Measurements from ENCODE around the gene JOSD2. TPM values are rescaled to one million over a fixed set of nuclear protein-coding genes. Genes with fewer than 3 reads are reported as not detected.
A peak's percentile ranks its signal among the peaks of the same experiment; 100 is the strongest.

Gene JOSD2
- total RNA-seq, 2 donors from 2014 or later, result 12.1 to 13.7 TPM

GRCh38 chr19:50509366-50509765 lies 1.6 kb downstream of the JOSD2 start:
- no peaks in the 10 kb centered on the region for H3K4me1 ChIP-seq (ENCODE audit: control insufficient read depth, insufficient read depth, low read length)
- no peak for DNase-seq
- no peaks in the 10 kb centered on the region for H3K27me3 ChIP-seq (ENCODE audit: control insufficient read depth, insufficient read depth, low read length, poor library complexity, severe bottlenecking)
- no peaks in the 10 kb centered on the region for H3K9me3 ChIP-seq (ENCODE audit: control insufficient read depth, low read length)
- Mint-ChIP-seq H3K9me3 (no peaks in the 10 kb centered on the region), H3K27ac (no peak overlapping the region), H3K4me3 (no peak overlapping the region), H3K36me3 (ENCODE audit: low read depth) (no peaks in the 10 kb centered on the region), H3K27me3 (ENCODE audit: insufficient read depth) (peaks cover 28% of the 10 kb centered on the region), H3K4me1 (peaks cover 1% of the 10 kb centered on the region)
- no peak overlapping the region for H3K27ac ChIP-seq (ENCODE audit: low read depth, low read length)
- H3K9ac ChIP-seq (ENCODE audit: extremely low read depth, low read length, poor library complexity, severe bottlenecking), result no peak overlapping the region
- no peaks in the 10 kb centered on the region for H3K36me3 ChIP-seq (ENCODE audit: control insufficient read depth, insufficient read depth, low read length)
- no peak overlapping the region for H3K4me3 ChIP-seq (ENCODE audit: low read length)
- 87% methylated on average over 11 of the region's 11 CpGs for WGBS, 2 experiments (ENCODE audit: insufficient coverage in 1 of 2, insufficient read length in 1 of 2)
- TF ChIP-seq CTCF (conservative IDR thresholded peaks at IDR 0.05), result no peak

- H3K4me1 ChIP-seq (ENCODE audit: control insufficient read depth, insufficient read depth, low read length), result no peaks in the 10 kb centered on the region
- 84 to 89% methylated on average over 2 to 3 of the region's 3 CpGs for WGBS, 2 experiments (ENCODE audit: insufficient coverage in 1 of 2, insufficient read length in 1 of 2)
- H3K4me3 Mint-ChIP-seq, result no peak overlapping the region
- H3K27me3 Mint-ChIP-seq (ENCODE audit: insufficient read depth), result peaks cover 22% of the 10 kb centered on the region
- H3K4me1 Mint-ChIP-seq, result peaks cover 1% of the 10 kb centered on the region
- H3K4me3 ChIP-seq (ENCODE audit: low read length), result no peak overlapping the region
- no peaks in the 10 kb centered on the region for H3K36me3 Mint-ChIP-seq (ENCODE audit: low read depth)
- H3K9me3 Mint-ChIP-seq, result no peaks in the 10 kb centered on the region
- H3K27me3 ChIP-seq (ENCODE audit: control insufficient read depth, insufficient read depth, low read length, poor library complexity, severe bottlenecking), result no peaks in the 10 kb centered on the region
- H3K9ac ChIP-seq (ENCODE audit: extremely low read depth, low read length, poor library complexity, severe bottlenecking), result no peak overlapping the region
- no peaks in the 10 kb centered on the region for H3K36me3 ChIP-seq (ENCODE audit: control insufficient read depth, insufficient read depth, low read length)
- DNase-seq, result no peak
- TF ChIP-seq CTCF (conservative IDR thresholded peaks at IDR 0.05), result no peak
- H3K27ac Mint-ChIP-seq, result no peak overlapping the region
- H3K9me3 ChIP-seq (ENCODE audit: control insufficient read depth, low read length), result no peaks in the 10 kb centered on the region
- peak overlapping the region; percentile 38 for H3K27ac ChIP-seq (ENCODE audit: low read depth, low read length)
These were observed 2.2 kb downstream of the JOSD2 start for GRCh38 chr19:50508843-50509190.

- no peak for DNase-seq
- Histone ChIP-seq H3K27me3 (ENCODE audit: control insufficient read depth, insufficient read depth, low read length, poor library complexity, severe bottlenecking) (no peaks in the 10 kb centered on the region), H3K36me3 (ENCODE audit: control insufficient read depth, insufficient read depth, low read length) (no peaks in the 10 kb centered on the region), H3K4me1 (ENCODE audit: control insufficient read depth, insufficient read depth, low read length) (no peaks in the 10 kb centered on the region), H3K9me3 (ENCODE audit: control insufficient read depth, low read length) (no peaks in the 10 kb centered on the region), H3K4me3 (ENCODE audit: low read length) (no peak overlapping the region), H3K27ac (ENCODE audit: low read depth, low read length) (no peak overlapping the region), H3K9ac (ENCODE audit: extremely low read depth, low read length, poor library complexity, severe bottlenecking) (no peak overlapping the region)
- H3K27ac Mint-ChIP-seq, result no peak overlapping the region
- no peak overlapping the region for H3K4me3 Mint-ChIP-seq
- no peaks in the 10 kb centered on the region for H3K36me3 Mint-ChIP-seq (ENCODE audit: low read depth)
- H3K27me3 Mint-ChIP-seq (ENCODE audit: insufficient read depth), result peaks cover 14% of the 10 kb centered on the region
- 83 to 92% methylated on average over 5 to 8 of the region's 8 CpGs for WGBS, 2 experiments (ENCODE audit: insufficient coverage in 1 of 2, insufficient read length in 1 of 2)
- TF ChIP-seq CTCF (conservative IDR thresholded peaks at IDR 0.05), result no peak
- H3K4me1 Mint-ChIP-seq, result peaks cover 1% of the 10 kb centered on the region
- H3K9me3 Mint-ChIP-seq, result no peaks in the 10 kb centered on the region
These were observed 3.6 kb downstream of the JOSD2 start for GRCh38 chr19:50507376-50507775.
